ENCODE data around the gene TF.
"Not testable (repeated sequence)": the region's sequence is repeated elsewhere in the genome, so short reads cannot be mapped to it uniquely, and the experiment has no call there.

TF gene

GRCh38 chr3:133711013-133711412 lies 35.2 kb upstream of the TF start:
- H3K27me3 ChIP-seq (replicated peaks; ENCODE audit: control insufficient read depth, insufficient read depth, low read length, poor library complexity, severe bottlenecking) = no peaks in the 10 kb centered on the region
- H3K9me3 ChIP-seq (ENCODE audit: control insufficient read depth, low read length) = no peaks in the 10 kb centered on the region
- no peak overlapping the region for H3K4me3 ChIP-seq (ENCODE audit: insufficient read depth, low read depth, low read length, poor library complexity, severe bottlenecking)
- DNase-seq = no peak
- no peaks in the 10 kb centered on the region for H3K36me3 ChIP-seq (ENCODE audit: control insufficient read depth, insufficient read depth, low read length)
- H3K4me1 ChIP-seq (ENCODE audit: control insufficient read depth, insufficient read depth, low read length, poor library complexity, severe bottlenecking) = no peaks in the 10 kb centered on the region
- no peak overlapping the region for H3K27ac ChIP-seq (ENCODE audit: insufficient read depth, low read length, poor library complexity, severe bottlenecking)

- Histone ChIP-seq H3K9me3 (ENCODE audit: control insufficient read depth, low read length) (no peaks in the 10 kb centered on the region), H3K27ac (ENCODE audit: insufficient read depth, low read length, poor library complexity, severe bottlenecking) (no peak overlapping the region), H3K36me3 (ENCODE audit: control insufficient read depth, insufficient read depth, low read length) (no peaks in the 10 kb centered on the region), H3K27me3 (replicated peaks; ENCODE audit: control insufficient read depth, insufficient read depth, low read length, poor library complexity, severe bottlenecking) (no peaks in the 10 kb centered on the region), H3K4me3 (ENCODE audit: insufficient read depth, low read depth, low read length, poor library complexity, severe bottlenecking) (no peak overlapping the region), H3K4me1 (ENCODE audit: control insufficient read depth, insufficient read depth, low read length, poor library complexity, severe bottlenecking) (no peaks in the 10 kb centered on the region)
- no peak for DNase-seq
These were observed 34.2 kb upstream of the TF start for GRCh38 chr3:133712017-133712416.

DNA sequence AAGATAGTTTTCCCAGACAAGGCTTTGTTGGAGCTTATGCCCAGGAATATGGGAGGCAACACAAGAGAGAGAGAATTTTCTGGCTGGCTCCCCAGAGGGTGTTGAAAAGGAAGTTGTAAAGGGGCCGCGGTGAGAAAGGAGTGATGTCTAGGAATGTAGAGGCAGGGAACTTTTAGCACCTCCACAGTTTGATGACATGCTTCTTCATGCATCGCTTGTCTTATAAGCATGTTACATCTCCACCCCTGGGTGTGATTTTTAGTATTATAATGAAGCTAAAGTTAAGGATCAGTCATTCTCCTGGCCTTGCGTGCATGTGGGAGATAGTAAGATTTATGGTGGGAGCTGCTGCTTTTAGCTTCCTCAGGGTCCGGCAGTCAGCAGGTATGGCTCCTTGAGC lies 32.8 kb upstream of the TF start:
- no peak for DNase-seq
- no peaks in the 10 kb centered on the region for H3K9me3 ChIP-seq (ENCODE audit: control insufficient read depth, low read length)
- H3K36me3 ChIP-seq (ENCODE audit: control insufficient read depth, insufficient read depth, low read length) = no peaks in the 10 kb centered on the region
- no peak overlapping the region for H3K4me3 ChIP-seq (ENCODE audit: insufficient read depth, low read depth, low read length, poor library complexity, severe bottlenecking)
- H3K4me1 ChIP-seq (ENCODE audit: control insufficient read depth, insufficient read depth, low read length, poor library complexity, severe bottlenecking) = no peaks in the 10 kb centered on the region
- H3K27me3 ChIP-seq (replicated peaks; ENCODE audit: control insufficient read depth, insufficient read depth, low read length, poor library complexity, severe bottlenecking) = no peaks in the 10 kb centered on the region
- no peak overlapping the region for H3K27ac ChIP-seq (ENCODE audit: insufficient read depth, low read length, poor library complexity, severe bottlenecking)

- H3K9me3 ChIP-seq (ENCODE audit: control insufficient read depth, low read length) = no peaks in the 10 kb centered on the region
- DNase-seq = no peak
- no peaks in the 10 kb centered on the region for H3K4me1 ChIP-seq (ENCODE audit: control insufficient read depth, insufficient read depth, low read length, poor library complexity, severe bottlenecking)
- no peak overlapping the region for H3K27ac ChIP-seq (ENCODE audit: insufficient read depth, low read length, poor library complexity, severe bottlenecking)
- no peaks in the 10 kb centered on the region for H3K36me3 ChIP-seq (ENCODE audit: control insufficient read depth, insufficient read depth, low read length)
- no peak overlapping the region for H3K4me3 ChIP-seq (ENCODE audit: insufficient read depth, low read depth, low read length, poor library complexity, severe bottlenecking)
- no peaks in the 10 kb centered on the region for H3K27me3 ChIP-seq (replicated peaks; ENCODE audit: control insufficient read depth, insufficient read depth, low read length, poor library complexity, severe bottlenecking)
These were observed 28.8 kb upstream of the TF start for GRCh38 chr3:133717424-133717823.

- Histone ChIP-seq H3K9me3 (ENCODE audit: control insufficient read depth, low read length) (no peaks in the 10 kb centered on the region), H3K27ac (ENCODE audit: insufficient read depth, low read length, poor library complexity, severe bottlenecking) (no peak overlapping the region), H3K4me1 (ENCODE audit: control insufficient read depth, insufficient read depth, low read length, poor library complexity, severe bottlenecking) (no peaks in the 10 kb centered on the region), H3K4me3 (ENCODE audit: insufficient read depth, low read depth, low read length, poor library complexity, severe bottlenecking) (no peak overlapping the region), H3K36me3 (ENCODE audit: control insufficient read depth, insufficient read depth, low read length) (no peaks in the 10 kb centered on the region), H3K27me3 (replicated peaks; ENCODE audit: control insufficient read depth, insufficient read depth, low read length, poor library complexity, severe bottlenecking) (no peaks in the 10 kb centered on the region)
- DNase-seq = no peak
These were observed 23.3 kb upstream of the TF start for GRCh38 chr3:133722935-133723334.

DNA sequence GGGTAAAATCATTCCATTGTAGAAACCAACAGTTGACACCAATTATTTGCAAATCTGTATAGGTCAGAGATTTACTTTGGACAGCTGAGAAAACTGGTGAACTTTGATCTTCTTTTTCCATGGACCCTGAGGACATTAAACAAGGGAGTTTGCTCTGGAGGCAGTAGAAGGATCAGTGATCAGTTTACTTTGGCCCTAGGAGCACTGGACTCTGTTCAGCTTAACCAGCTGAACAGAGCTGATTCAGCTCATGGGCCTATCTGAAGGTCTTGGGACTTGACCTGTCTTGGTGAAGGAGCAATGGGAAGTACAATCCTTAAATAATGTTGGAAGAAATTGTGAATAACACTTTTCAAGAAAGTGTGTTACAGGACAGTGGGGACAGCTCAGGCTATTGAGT lies 15.2 kb upstream of the TF start:
- no peak overlapping the region for H3K27ac ChIP-seq (ENCODE audit: insufficient read depth, low read length, poor library complexity, severe bottlenecking)
- H3K9me3 ChIP-seq (ENCODE audit: control insufficient read depth, low read length) = no peaks in the 10 kb centered on the region
- H3K36me3 ChIP-seq (ENCODE audit: control insufficient read depth, insufficient read depth, low read length) = no peaks in the 10 kb centered on the region
- no peaks in the 10 kb centered on the region for H3K4me1 ChIP-seq (ENCODE audit: control insufficient read depth, insufficient read depth, low read length, poor library complexity, severe bottlenecking)
- no peak for DNase-seq
- peaks cover 4% of the 10 kb centered on the region for H3K27me3 ChIP-seq (replicated peaks; ENCODE audit: control insufficient read depth, insufficient read depth, low read length, poor library complexity, severe bottlenecking)
- H3K4me3 ChIP-seq (ENCODE audit: insufficient read depth, low read depth, low read length, poor library complexity, severe bottlenecking) = no peak overlapping the region

DNA sequence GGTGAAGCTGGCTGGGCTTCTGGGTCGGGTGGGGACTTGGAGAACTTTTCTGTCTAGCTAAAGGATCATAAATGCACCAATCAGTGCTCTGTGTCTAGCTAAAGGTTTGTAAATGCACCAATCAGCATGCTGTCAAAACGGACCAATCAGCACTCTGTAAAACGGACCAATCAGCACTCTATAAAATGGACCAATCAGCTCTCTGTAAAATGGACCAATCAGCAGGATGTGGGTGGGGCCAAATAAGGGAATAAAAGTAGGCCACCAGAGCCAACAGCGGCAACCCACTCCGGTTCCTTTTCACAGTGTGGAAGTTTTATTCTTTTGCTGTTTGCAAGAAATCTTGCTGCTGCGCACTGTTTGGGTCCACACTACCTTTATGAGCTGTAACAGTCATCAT lies 14.0 kb upstream of the TF start:
- not testable (repeated sequence) for DNase-seq; H3K36me3 ChIP-seq (ENCODE audit: control insufficient read depth, insufficient read depth, low read length); H3K27ac ChIP-seq (ENCODE audit: insufficient read depth, low read length, poor library complexity, severe bottlenecking); H3K4me1 ChIP-seq (ENCODE audit: control insufficient read depth, insufficient read depth, low read length, poor library complexity, severe bottlenecking); H3K27me3 ChIP-seq (replicated peaks; ENCODE audit: control insufficient read depth, insufficient read depth, low read length, poor library complexity, severe bottlenecking); H3K9me3 ChIP-seq (ENCODE audit: control insufficient read depth, low read length); H3K4me3 ChIP-seq (ENCODE audit: insufficient read depth, low read depth, low read length, poor library complexity, severe bottlenecking)

DNA sequence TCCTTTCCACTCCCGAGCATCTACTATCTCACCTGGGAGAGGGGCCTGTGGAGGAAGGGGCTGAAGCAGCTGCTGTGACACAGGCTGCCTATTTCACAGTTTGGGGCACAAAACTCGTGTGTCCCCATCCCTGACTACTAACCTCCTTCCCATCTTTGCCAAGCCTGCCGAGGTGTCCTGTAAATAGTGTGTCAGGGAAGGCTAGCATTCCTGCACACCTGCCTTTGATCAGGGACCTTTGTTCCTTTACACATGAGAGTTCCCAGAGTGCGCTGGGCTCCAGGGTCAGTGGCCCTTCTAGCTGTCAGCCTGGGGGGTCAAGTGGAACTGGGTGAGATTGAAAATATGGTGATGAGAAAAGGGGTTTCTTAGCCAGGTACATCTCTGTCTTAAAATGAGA lies 13.0 kb upstream of the TF start:
- peaks cover 4% of the 10 kb centered on the region for H3K27me3 ChIP-seq (replicated peaks; ENCODE audit: control insufficient read depth, insufficient read depth, low read length, poor library complexity, severe bottlenecking)
- H3K27ac ChIP-seq (ENCODE audit: insufficient read depth, low read length, poor library complexity, severe bottlenecking) = no peak overlapping the region
- H3K9me3 ChIP-seq (ENCODE audit: control insufficient read depth, low read length) = no peaks in the 10 kb centered on the region
- DNase-seq = no peak
- H3K36me3 ChIP-seq (ENCODE audit: control insufficient read depth, insufficient read depth, low read length) = no peaks in the 10 kb centered on the region
- H3K4me3 ChIP-seq (ENCODE audit: insufficient read depth, low read depth, low read length, poor library complexity, severe bottlenecking) = no peak overlapping the region
- no peaks in the 10 kb centered on the region for H3K4me1 ChIP-seq (ENCODE audit: control insufficient read depth, insufficient read depth, low read length, poor library complexity, severe bottlenecking)

DNA sequence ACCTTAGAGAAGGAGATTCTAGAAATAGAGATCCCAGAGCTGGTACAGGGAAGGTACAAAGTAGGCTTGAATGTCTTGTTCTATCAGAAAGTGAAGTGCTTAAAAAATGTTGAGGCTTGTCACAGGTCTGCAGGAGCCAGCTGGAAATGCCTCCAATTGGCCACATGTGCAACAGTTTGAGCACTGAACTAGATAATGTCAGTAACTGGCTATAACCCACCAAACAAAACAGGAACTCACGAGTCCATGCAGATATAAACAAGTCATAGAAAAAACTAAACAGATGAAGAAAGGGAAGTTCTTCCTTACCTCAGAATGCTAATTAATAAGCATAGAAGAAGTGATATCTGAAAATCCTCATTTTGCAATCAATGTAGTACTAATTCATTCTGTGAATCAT lies 11.9 kb upstream of the TF start:
- H3K9me3 ChIP-seq (ENCODE audit: control insufficient read depth, low read length) = no peaks in the 10 kb centered on the region
- H3K4me3 ChIP-seq (ENCODE audit: insufficient read depth, low read depth, low read length, poor library complexity, severe bottlenecking) = no peak overlapping the region
- no peaks in the 10 kb centered on the region for H3K36me3 ChIP-seq (ENCODE audit: control insufficient read depth, insufficient read depth, low read length)
- peaks cover 4% of the 10 kb centered on the region for H3K27me3 ChIP-seq (replicated peaks; ENCODE audit: control insufficient read depth, insufficient read depth, low read length, poor library complexity, severe bottlenecking)
- no peak for DNase-seq
- H3K4me1 ChIP-seq (ENCODE audit: control insufficient read depth, insufficient read depth, low read length, poor library complexity, severe bottlenecking) = no peaks in the 10 kb centered on the region
- no peak overlapping the region for H3K27ac ChIP-seq (ENCODE audit: insufficient read depth, low read length, poor library complexity, severe bottlenecking)

DNA sequence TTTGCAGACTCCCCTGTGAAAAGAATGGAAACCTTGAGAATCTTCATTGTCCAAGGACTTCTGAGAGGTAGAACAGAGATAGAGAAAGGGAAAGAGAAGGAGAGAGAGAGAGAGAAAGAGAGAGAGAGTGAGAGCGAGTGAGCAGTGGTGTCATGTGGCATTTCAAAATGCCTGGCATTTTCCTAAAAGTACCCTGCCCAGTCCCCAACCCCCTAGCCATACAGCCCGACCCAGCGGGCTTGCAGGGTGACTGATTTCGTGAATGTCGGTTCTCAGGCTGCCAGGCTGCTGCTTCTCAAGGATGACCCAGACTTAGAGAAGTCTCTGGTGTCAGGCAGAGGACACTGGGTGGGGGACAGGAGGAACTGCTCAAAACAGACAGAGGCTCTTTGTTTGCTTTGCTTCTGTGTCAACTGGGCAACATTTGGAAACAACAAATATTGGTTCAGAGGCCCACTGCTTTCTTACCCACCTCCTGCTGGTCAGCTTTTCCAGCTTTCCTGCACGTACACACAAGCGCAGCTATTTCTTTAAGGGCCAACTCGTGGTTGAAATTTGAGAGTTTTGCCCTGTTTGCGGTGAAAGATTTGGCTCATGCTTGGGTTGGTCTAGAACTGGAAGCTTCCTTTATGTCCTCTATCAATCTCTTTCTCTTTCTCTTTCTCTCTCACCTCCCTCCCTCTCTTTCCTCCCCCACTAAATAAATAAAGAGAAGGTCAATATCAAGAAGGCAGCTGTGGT lies 3.7 kb upstream of the TF start:
- Histone ChIP-seq H3K27me3 (replicated peaks; ENCODE audit: control insufficient read depth, insufficient read depth, low read length, poor library complexity, severe bottlenecking) (peaks cover 10% of the 10 kb centered on the region), H3K36me3 (ENCODE audit: control insufficient read depth, insufficient read depth, low read length) (no peaks in the 10 kb centered on the region), H3K4me1 (ENCODE audit: control insufficient read depth, insufficient read depth, low read length, poor library complexity, severe bottlenecking) (no peaks in the 10 kb centered on the region), H3K9me3 (ENCODE audit: control insufficient read depth, low read length) (no peaks in the 10 kb centered on the region), H3K4me3 (ENCODE audit: insufficient read depth, low read depth, low read length, poor library complexity, severe bottlenecking) (no peak overlapping the region), H3K27ac (ENCODE audit: insufficient read depth, low read length, poor library complexity, severe bottlenecking) (no peak overlapping the region)
- no peak for DNase-seq

Measured in effector memory CD4-positive, alpha-beta T cell (primary cell).